GM12878 (cell line): ENCODE measurements around the gene COMMD6. TPM values are rescaled to one million over a fixed set of nuclear protein-coding genes. Genes with fewer than 3 reads are reported as not detected.

ENCODE experiments used
- EZH2 ChIP-seq: IDR thresholded peaks from 2 replicates; pipeline ENCODE4 v1.6.1; 2012; ENCODE audit warnings: low read depth, mild to moderate bottlenecking, control low read depth, inconsistent platforms, low read length, borderline replicate concordance; ENCODE audit not compliant: control insufficient read depth
- GATAD2B ChIP-seq: fragments of 450-650 bp; conservative IDR thresholded peaks from 2 replicates; pipeline ENCODE4 v1.6.1; 2017; ENCODE audit warnings: low read depth, mild to moderate bottlenecking, moderate library complexity
- NR2C2 ChIP-seq: IDR thresholded peaks from 2 replicates; pipeline ENCODE4 v1.6.1; 2011; ENCODE audit warnings: borderline replicate concordance, low read depth; ENCODE audit not compliant: control insufficient read depth, insufficient read length
- RELA ChIP-seq: fragments of 450-650 bp; IDR thresholded peaks from 2 replicates; pipeline ENCODE4 v1.8.0; 2014; ENCODE audit warnings: borderline replicate concordance; ENCODE audit not compliant: partially characterized antibody
- TBL1XR1 ChIP-seq: IDR thresholded peaks from 2 replicates; pipeline ENCODE4 v1.6.1; 2012; ENCODE audit warnings: low read depth, low read length, improper control_type of control experiment
- TCF12 ChIP-seq: IDR thresholded peaks from 2 replicates; pipeline ENCODE4 v1.6.1; 2011; ENCODE audit warnings: low read depth, mild to moderate bottlenecking, low read length
- polyA plus RNA-seq, 11 experiments: library from polyadenylated mRNA; depleted of rRNA in 4 of 11; unstranded in 6 of 11; stranded (reverse) in 5 of 11; fragments of >200 nt; fragmentation: Nextera tagmentation in 4 of 11; fragmentation: Illumina TruSeq in 1 of 11; extraction: Ambion mirVana in 4 of 11; extraction: Trizol in 1 of 11; gene quantifications; 1 replicate in 1 of 11; 2 replicates in 10 of 11; pipeline versions ENCODE4 v1.2.1 to v1.2.3, GENCODE V29; 2011 to 2016; ENCODE audit warnings: inconsistent platforms in 2 of 11, missing spikeins in 2 of 11, low read depth in 1 of 11
- total RNA-seq, 4 experiments: library from RNA; depleted of rRNA in 3 of 4; stranded (reverse); fragments of >200 nt in 3 of 4; fragmentation: Illumina TruSeq in 1 of 4; extraction: Trizol in 1 of 4; gene quantifications; 2 replicates each; pipeline versions ENCODE4 v1.2.1 to v1.2.3, GENCODE V29; 2013 to 2021
- TF ChIP-seq, protein P1 (sequence below), 3 experiments: IDR thresholded peaks in 2 of 3; conservative IDR thresholded peaks in 1 of 3; 2 replicates each; pipeline ENCODE4 v1.5.1; 2011; ENCODE audit warnings: low read depth in 3 of 3, low read length in 3 of 3, mild to moderate bottlenecking in 3 of 3, control low read depth in 2 of 3, moderate library complexity in 2 of 3, inconsistent platforms in 1 of 3, mixed read lengths in 1 of 3; ENCODE audit not compliant: control insufficient read depth in 2 of 3, insufficient read depth in 1 of 3; ENCODE audit errors: extremely low read depth in 1 of 3
- TF ChIP-seq, protein P2 (sequence below): IDR thresholded peaks from 2 replicates; pipeline ENCODE4 v1.6.1; 2012; ENCODE audit warnings: mild to moderate bottlenecking, low read depth, low read length
- TF ChIP-seq, protein P3 (sequence below): fragments of 450-650 bp; IDR thresholded peaks from 2 replicates; pipeline ENCODE4 v1.6.1; 2017; ENCODE audit warnings: mild to moderate bottlenecking, moderate library complexity

COMMD6 gene
- total and polyA plus RNA-seq, 10 of the 15 experiments (the other 5 are each of a cell fraction or from before 2014, with no cell fraction given): 127 to 509 (median 247) TPM

DNA sequence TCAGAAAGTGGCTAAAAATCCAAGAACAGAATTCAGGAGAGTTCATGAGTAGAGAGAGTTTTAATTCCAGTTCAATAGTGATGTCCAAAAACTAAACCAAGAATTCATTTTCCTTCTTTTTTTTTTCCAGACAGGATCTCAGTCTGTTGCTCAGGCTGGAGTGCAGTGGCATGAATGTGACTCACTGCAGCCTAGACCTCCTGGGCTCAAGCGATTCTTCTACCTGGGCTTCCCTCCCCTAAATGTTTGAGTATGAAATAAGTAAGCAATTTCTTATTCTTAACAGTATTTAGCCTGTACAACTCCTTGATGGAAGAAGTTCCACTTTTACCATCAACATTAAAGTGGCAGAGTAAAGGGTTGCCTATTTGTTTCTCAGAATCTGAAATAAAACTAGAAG is 3.8 kb downstream of the COMMD6 start (continued):
- TF ChIP-seq, protein P1, sequence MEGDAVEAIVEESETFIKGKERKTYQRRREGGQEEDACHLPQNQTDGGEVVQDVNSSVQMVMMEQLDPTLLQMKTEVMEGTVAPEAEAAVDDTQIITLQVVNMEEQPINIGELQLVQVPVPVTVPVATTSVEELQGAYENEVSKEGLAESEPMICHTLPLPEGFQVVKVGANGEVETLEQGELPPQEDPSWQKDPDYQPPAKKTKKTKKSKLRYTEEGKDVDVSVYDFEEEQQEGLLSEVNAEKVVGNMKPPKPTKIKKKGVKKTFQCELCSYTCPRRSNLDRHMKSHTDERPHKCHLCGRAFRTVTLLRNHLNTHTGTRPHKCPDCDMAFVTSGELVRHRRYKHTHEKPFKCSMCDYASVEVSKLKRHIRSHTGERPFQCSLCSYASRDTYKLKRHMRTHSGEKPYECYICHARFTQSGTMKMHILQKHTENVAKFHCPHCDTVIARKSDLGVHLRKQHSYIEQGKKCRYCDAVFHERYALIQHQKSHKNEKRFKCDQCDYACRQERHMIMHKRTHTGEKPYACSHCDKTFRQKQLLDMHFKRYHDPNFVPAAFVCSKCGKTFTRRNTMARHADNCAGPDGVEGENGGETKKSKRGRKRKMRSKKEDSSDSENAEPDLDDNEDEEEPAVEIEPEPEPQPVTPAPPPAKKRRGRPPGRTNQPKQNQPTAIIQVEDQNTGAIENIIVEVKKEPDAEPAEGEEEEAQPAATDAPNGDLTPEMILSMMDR (IDR thresholded peaks at IDR 0.05 in 2 of 3, conservative IDR thresholded peaks at IDR 0.05 in 1 of 3; ENCODE audit: control insufficient read depth in 2 of 3, extremely low read depth in 1 of 3, insufficient read depth in 1 of 3, low read depth in 3 of 3, low read length in 3 of 3): no peak
- TF ChIP-seq TCF12 (no peak), NR2C2 (no peak), EZH2 (no peak), RELA (no peak), GATAD2B (no peak), TBL1XR1 (no peak)
- TF ChIP-seq, protein P2, sequence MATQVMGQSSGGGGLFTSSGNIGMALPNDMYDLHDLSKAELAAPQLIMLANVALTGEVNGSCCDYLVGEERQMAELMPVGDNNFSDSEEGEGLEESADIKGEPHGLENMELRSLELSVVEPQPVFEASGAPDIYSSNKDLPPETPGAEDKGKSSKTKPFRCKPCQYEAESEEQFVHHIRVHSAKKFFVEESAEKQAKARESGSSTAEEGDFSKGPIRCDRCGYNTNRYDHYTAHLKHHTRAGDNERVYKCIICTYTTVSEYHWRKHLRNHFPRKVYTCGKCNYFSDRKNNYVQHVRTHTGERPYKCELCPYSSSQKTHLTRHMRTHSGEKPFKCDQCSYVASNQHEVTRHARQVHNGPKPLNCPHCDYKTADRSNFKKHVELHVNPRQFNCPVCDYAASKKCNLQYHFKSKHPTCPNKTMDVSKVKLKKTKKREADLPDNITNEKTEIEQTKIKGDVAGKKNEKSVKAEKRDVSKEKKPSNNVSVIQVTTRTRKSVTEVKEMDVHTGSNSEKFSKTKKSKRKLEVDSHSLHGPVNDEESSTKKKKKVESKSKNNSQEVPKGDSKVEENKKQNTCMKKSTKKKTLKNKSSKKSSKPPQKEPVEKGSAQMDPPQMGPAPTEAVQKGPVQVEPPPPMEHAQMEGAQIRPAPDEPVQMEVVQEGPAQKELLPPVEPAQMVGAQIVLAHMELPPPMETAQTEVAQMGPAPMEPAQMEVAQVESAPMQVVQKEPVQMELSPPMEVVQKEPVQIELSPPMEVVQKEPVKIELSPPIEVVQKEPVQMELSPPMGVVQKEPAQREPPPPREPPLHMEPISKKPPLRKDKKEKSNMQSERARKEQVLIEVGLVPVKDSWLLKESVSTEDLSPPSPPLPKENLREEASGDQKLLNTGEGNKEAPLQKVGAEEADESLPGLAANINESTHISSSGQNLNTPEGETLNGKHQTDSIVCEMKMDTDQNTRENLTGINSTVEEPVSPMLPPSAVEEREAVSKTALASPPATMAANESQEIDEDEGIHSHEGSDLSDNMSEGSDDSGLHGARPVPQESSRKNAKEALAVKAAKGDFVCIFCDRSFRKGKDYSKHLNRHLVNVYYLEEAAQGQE: no peak
- TF ChIP-seq, protein P3, sequence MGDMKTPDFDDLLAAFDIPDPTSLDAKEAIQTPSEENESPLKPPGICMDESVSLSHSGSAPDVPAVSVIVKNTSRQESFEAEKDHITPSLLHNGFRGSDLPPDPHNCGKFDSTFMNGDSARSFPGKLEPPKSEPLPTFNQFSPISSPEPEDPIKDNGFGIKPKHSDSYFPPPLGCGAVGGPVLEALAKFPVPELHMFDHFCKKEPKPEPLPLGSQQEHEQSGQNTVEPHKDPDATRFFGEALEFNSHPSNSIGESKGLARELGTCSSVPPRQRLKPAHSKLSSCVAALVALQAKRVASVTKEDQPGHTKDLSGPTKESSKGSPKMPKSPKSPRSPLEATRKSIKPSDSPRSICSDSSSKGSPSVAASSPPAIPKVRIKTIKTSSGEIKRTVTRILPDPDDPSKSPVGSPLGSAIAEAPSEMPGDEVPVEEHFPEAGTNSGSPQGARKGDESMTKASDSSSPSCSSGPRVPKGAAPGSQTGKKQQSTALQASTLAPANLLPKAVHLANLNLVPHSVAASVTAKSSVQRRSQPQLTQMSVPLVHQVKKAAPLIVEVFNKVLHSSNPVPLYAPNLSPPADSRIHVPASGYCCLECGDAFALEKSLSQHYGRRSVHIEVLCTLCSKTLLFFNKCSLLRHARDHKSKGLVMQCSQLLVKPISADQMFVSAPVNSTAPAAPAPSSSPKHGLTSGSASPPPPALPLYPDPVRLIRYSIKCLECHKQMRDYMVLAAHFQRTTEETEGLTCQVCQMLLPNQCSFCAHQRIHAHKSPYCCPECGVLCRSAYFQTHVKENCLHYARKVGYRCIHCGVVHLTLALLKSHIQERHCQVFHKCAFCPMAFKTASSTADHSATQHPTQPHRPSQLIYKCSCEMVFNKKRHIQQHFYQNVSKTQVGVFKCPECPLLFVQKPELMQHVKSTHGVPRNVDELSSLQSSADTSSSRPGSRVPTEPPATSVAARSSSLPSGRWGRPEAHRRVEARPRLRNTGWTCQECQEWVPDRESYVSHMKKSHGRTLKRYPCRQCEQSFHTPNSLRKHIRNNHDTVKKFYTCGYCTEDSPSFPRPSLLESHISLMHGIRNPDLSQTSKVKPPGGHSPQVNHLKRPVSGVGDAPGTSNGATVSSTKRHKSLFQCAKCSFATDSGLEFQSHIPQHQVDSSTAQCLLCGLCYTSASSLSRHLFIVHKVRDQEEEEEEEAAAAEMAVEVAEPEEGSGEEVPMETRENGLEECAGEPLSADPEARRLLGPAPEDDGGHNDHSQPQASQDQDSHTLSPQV: no peak
- TF ChIP-seq, all 136 proteins: peak for 0
